Cerebellar cortex (tissue), 1 donor: ENCODE data around the gene FOXC2.

Source experiments
- DNase-seq: peaks from one replicate; pipeline ENCODE4 v3.0.0-alpha.2; 2015; ENCODE audit warnings: low spot score

Gene FOXC2

GRCh38 chr16:86556576-86556975 is 10.1 kb upstream of the FOXC2 start:
- no peak for DNase-seq

- DNase-seq: no peak
Observed at GRCh38 chr16:86557587-86557986, 9.0 kb upstream of the FOXC2 start.

GRCh38 chr16:86558355-86559193 is 8.1 kb upstream of the FOXC2 start:
- DNase-seq: no peak

- DNase-seq: no peak
Observed at GRCh38 chr16:86559802-86560305, 6.8 kb upstream of the FOXC2 start.

- DNase-seq: no peak
Observed at GRCh38 chr16:86562356-86562755, 4.3 kb upstream of the FOXC2 start.

GRCh38 chr16:86563469-86564345 is 2.9 kb upstream of the FOXC2 start:
- peak; percentile 93 for DNase-seq

GRCh38 chr16:86565181-86565631 is 1.4 kb upstream of the FOXC2 start:
- DNase-seq: no peak

GRCh38 chr16:86565644-86566511 is 751 bp upstream of the FOXC2 start:
- DNase-seq: no peak

- DNase-seq: no peak
Observed at GRCh38 chr16:86566966-86567700, 504 bp downstream of the FOXC2 start.

GRCh38 chr16:86567701-86568581 is 1.3 kb downstream of the FOXC2 start:
- no peak for DNase-seq

- DNase-seq: no peak
Observed at GRCh38 chr16:86568677-86569623, 2.3 kb downstream of the FOXC2 start.

- no peak for DNase-seq
Observed at GRCh38 chr16:86569701-86570447, 3.2 kb downstream of the FOXC2 start.

- no peak for DNase-seq
Observed at GRCh38 chr16:86570558-86571529, 4.2 kb downstream of the FOXC2 start.

- no peak for DNase-seq
Observed at GRCh38 chr16:86571530-86571915, 4.9 kb downstream of the FOXC2 start.

- DNase-seq: no peak
Observed at GRCh38 chr16:86572041-86572521, 5.5 kb downstream of the FOXC2 start.

GRCh38 chr16:86572606-86573005 is 6.0 kb downstream of the FOXC2 start:
- DNase-seq: no peak

- peak; percentile 36 for DNase-seq
Observed at GRCh38 chr16:86573215-86573614, 6.6 kb downstream of the FOXC2 start.
